HUES48 (cell line): ENCODE results near the gene PWP2.
"Not testable (repeated sequence)": the region's sequence is repeated elsewhere in the genome, so short reads cannot be mapped to it uniquely, and the experiment has no call there.

ENCODE experiments used
- H3K27ac ChIP-seq: one replicate; pipeline ENCODE4 v1.7.0; 2013; ENCODE audit warnings: low read depth, low read length, inconsistent platforms
- H3K27me3 ChIP-seq: 2 replicates; pipeline ENCODE4 v1.6.1; 2013; ENCODE audit warnings: mild to moderate bottlenecking, low read length; ENCODE audit not compliant: control insufficient read depth, insufficient read depth
- H3K36me3 ChIP-seq: 2 replicates; pipeline ENCODE4 v1.6.1; 2013; ENCODE audit warnings: low read length; ENCODE audit not compliant: control insufficient read depth, insufficient read depth
- H3K4me1 ChIP-seq: 2 replicates; pipeline ENCODE4 v1.6.1; 2013; ENCODE audit warnings: mild to moderate bottlenecking, low read length; ENCODE audit not compliant: control insufficient read depth, insufficient read depth
- H3K4me3 ChIP-seq: 2 replicates; pipeline ENCODE4 v1.5.1; 2013; ENCODE audit warnings: mild to moderate bottlenecking, low read depth, low read length
- H3K9ac ChIP-seq: 2 replicates; pipeline ENCODE4 v1.6.1; 2013; ENCODE audit warnings: mild to moderate bottlenecking, low read depth, low read length, moderate library complexity
- H3K9me3 ChIP-seq: 2 replicates; pipeline ENCODE4 v1.6.1; 2013; ENCODE audit warnings: low read length; ENCODE audit not compliant: control insufficient read depth, insufficient read depth

The PWP2 gene

GRCh38 chr21:44093761-44094160 lies 13.4 kb upstream of the PWP2 start:
- peaks cover 48% of the 10 kb centered on the region for H3K36me3 ChIP-seq

GRCh38 chr21:44094832-44095231 lies 12.4 kb upstream of the PWP2 start:
- Histone ChIP-seq H3K4me1 (no peaks in the 10 kb centered on the region), H3K4me3 (no peak overlapping the region), H3K9me3 (no peaks in the 10 kb centered on the region), H3K27ac (no peak overlapping the region), H3K36me3 (peaks cover 38% of the 10 kb centered on the region), H3K27me3 (no peaks in the 10 kb centered on the region), H3K9ac (no peak overlapping the region)

More at GRCh38 chr21:44093761-44094160, 13.4 kb upstream of the PWP2 start:
- no peaks in the 10 kb centered on the region for H3K4me1 ChIP-seq
- H3K9ac ChIP-seq, result no peak overlapping the region
- H3K9me3 ChIP-seq, result no peaks in the 10 kb centered on the region
- no peaks in the 10 kb centered on the region for H3K27me3 ChIP-seq
- H3K27ac ChIP-seq, result no peak overlapping the region
- H3K4me3 ChIP-seq, result no peak overlapping the region

- H3K27ac ChIP-seq, H3K27me3 ChIP-seq, H3K4me1 ChIP-seq, H3K9ac ChIP-seq, H3K9me3 ChIP-seq, H3K4me3 ChIP-seq: not testable (repeated sequence)
- peaks cover 12% of the 10 kb centered on the region for H3K36me3 ChIP-seq
Measured at GRCh38 chr21:44098507-44098906, 8.7 kb upstream of the PWP2 start.

- not testable (repeated sequence) for H3K4me1 ChIP-seq, H3K27me3 ChIP-seq, H3K9ac ChIP-seq, H3K27ac ChIP-seq, H3K9me3 ChIP-seq, H3K36me3 ChIP-seq, H3K4me3 ChIP-seq
Measured at GRCh38 chr21:44098964-44099363, 8.2 kb upstream of the PWP2 start.

DNA sequence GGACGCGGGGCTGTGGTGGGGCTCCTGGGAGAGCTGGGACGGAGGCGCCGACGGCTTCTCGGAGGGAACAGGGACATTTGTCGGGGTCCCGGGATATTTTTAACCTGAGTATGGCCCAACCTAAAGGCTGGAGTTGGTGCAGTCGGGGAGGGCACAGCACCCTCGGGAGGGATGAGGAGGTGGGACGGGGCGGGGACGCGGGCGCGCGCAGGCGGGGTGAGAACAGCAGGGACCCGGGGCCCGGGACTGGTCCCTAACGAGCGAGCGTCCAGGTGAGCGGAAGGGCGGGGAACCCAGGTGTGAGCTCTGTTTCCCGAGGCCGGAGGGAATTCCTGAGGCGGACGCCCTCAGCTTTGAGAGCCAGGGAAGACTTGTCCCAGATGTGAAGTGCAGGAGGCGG lies 390 bp downstream of the PWP2 start:
- H3K4me3 ChIP-seq, result not testable (repeated sequence)

DNA sequence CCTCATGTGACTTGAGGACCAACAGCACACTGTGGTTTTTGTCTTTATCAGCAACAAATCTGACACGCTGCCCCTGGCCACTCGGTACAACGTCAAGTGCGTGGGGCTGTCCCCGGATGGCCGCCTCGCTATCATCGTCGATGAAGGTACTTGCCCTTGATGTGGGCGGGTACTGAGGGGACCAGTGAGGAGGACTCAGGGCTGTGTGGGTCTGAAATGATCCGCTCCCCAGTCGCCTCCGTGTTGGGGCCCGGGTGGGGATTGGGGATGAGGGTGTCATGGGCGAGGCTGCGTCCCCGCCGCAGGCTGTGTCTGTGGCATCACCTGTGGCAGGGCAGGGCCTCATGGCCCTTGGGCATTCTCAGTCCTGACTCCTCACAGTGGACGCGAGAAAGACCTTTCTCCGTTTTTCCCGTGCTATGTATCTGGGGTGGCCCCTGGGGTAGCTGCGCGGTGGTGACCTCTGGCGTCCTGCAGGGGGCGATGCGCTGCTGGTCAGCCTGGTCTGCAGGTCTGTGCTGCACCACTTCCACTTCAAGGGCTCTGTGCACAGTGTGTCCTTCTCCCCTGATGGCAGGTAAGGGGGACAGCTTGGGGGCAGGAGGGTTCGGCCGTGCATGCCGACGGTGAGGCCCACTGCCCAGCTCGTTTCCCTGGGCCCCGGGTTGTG lies 6.6 kb downstream of the PWP2 start:
- not testable (repeated sequence) for H3K27me3 ChIP-seq, H3K4me3 ChIP-seq, H3K4me1 ChIP-seq, H3K36me3 ChIP-seq, H3K27ac ChIP-seq, H3K9me3 ChIP-seq, H3K9ac ChIP-seq

More for the DNA sequence above, 390 bp downstream of the PWP2 start:
- not testable (repeated sequence) for H3K4me1 ChIP-seq, H3K27me3 ChIP-seq, H3K27ac ChIP-seq, H3K9me3 ChIP-seq, H3K9ac ChIP-seq, H3K36me3 ChIP-seq

- H3K36me3 ChIP-seq, H3K27ac ChIP-seq, H3K27me3 ChIP-seq, H3K9me3 ChIP-seq, H3K9ac ChIP-seq, H3K4me3 ChIP-seq, H3K4me1 ChIP-seq: not testable (repeated sequence)
Measured at GRCh38 chr21:44122131-44122530, 14.9 kb downstream of the PWP2 start.

GRCh38 chr21:44127827-44128226 lies 20.6 kb downstream of the PWP2 start:
- not testable (repeated sequence) for H3K9me3 ChIP-seq, H3K27me3 ChIP-seq, H3K4me1 ChIP-seq, H3K9ac ChIP-seq, H3K27ac ChIP-seq, H3K36me3 ChIP-seq, H3K4me3 ChIP-seq

GRCh38 chr21:44133715-44134057 lies 26.5 kb downstream of the PWP2 start:
- H3K9ac ChIP-seq, H3K4me3 ChIP-seq, H3K9me3 ChIP-seq, H3K27me3 ChIP-seq, H3K36me3 ChIP-seq, H3K4me1 ChIP-seq, H3K27ac ChIP-seq: not testable (repeated sequence)

- not testable (repeated sequence) for H3K27me3 ChIP-seq, H3K4me3 ChIP-seq, H3K27ac ChIP-seq, H3K36me3 ChIP-seq, H3K9me3 ChIP-seq, H3K4me1 ChIP-seq, H3K9ac ChIP-seq
Measured at GRCh38 chr21:44134732-44135131, 27.5 kb downstream of the PWP2 start.

DNA sequence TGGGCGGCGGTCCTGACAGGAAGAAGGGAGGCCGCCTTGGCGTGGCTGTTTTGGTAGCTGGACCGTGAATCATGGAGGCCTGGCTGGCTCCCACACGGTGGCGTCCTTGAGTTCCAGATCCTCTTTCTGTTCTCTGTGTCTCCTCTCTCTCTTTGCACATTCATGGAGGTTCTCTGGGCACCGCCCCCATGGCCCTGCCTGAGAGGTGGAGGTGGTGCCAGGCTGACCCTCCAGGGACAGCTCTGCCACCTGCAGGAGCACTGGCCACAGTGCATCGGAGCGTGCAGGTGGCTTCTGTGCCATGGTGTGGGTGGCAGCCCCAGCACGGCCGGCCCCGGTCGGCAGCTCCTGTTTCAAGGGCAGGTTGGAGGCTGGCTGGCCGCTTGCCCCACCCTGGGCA lies 30.8 kb downstream of the PWP2 start:
- H3K4me1 ChIP-seq, H3K4me3 ChIP-seq, H3K27ac ChIP-seq, H3K9ac ChIP-seq, H3K36me3 ChIP-seq, H3K9me3 ChIP-seq, H3K27me3 ChIP-seq: not testable (repeated sequence)
